IMR-90 (cell line): Measurements from ENCODE around the gene KAZN. TPM values are rescaled to one million over a fixed set of nuclear protein-coding genes. Genes with fewer than 3 reads are reported as not detected.

Experiments
- ATAC-seq: fragments of 200-7000 bp; cut with Tn5 transposase; 2 replicates; pipeline ENCODE4 v1.9.1; 2020; ENCODE audit warnings: low read depth, mild to moderate bottlenecking, moderate library complexity
- BruUV-seq: library from RNA; stranded (reverse); fragments of 400-500 nt; replicated peaks from 2 replicates; lab custom pipeline; 2021; lab: Mats Ljungman, UMichigan
- CTCF ChIA-PET: fragments of 300-600 bp; formaldehyde crosslinking; extraction: SDS; loops from one replicate; lab custom pipeline; 2021; ENCODE audit warnings: antibody characterized with exemption; lab: Yijun Ruan, JAX
- POLR2A ChIA-PET: fragments of 300-600 bp; sonication (Branson Sonifier 250); formaldehyde crosslinking; loops from one replicate; lab custom pipeline; 2022; ENCODE audit warnings: antibody characterized with exemption; ENCODE audit not compliant: unreplicated experiment; lab: Charles Lee
- DNase-seq: peaks from one replicate; pipeline ENCODE4 v3.0.0; 2013
- H2AFZ ChIP-seq: replicated peaks from 2 replicates; pipeline ENCODE3; 2013; ENCODE audit warnings: low read length, mild to moderate bottlenecking; ENCODE audit not compliant: poor library complexity
- H2AK5ac ChIP-seq: 2 replicates; pipeline ENCODE4 v1.6.1; 2013; ENCODE audit warnings: low read depth, low read length, inconsistent platforms
- H2AK9ac ChIP-seq: replicated peaks from 2 replicates; pipeline ENCODE3; 2013; ENCODE audit warnings: mild to moderate bottlenecking, low read depth, low read length, moderate library complexity; ENCODE audit not compliant: poor library complexity
- H2BK120ac ChIP-seq: 2 replicates; pipeline ENCODE4 v1.6.1; 2013; ENCODE audit warnings: low read depth, low read length, inconsistent platforms
- H2BK15ac ChIP-seq: 3 replicates; pipeline ENCODE4 v1.6.1; 2013; ENCODE audit warnings: low read depth, low read length, inconsistent platforms
- H2BK20ac ChIP-seq: 2 replicates; pipeline ENCODE4 v1.6.1; 2013; ENCODE audit warnings: low read depth, mild to moderate bottlenecking, inconsistent platforms, low read length, moderate library complexity
- H2BK5ac ChIP-seq: 2 replicates; pipeline ENCODE4 v1.6.1; 2013; ENCODE audit warnings: mild to moderate bottlenecking, low read depth, low read length, inconsistent platforms; ENCODE audit not compliant: poor library complexity, severe bottlenecking
- H3K14ac ChIP-seq: replicated peaks from 2 replicates; pipeline ENCODE4 v1.6.1; 2013; ENCODE audit warnings: low read depth, low read length, inconsistent platforms
- H3K18ac ChIP-seq: 2 replicates; pipeline ENCODE4 v1.6.1; 2013; ENCODE audit warnings: low read depth, low read length, control low read depth
- H3K23ac ChIP-seq: 2 replicates; pipeline ENCODE4 v1.6.1; 2013; ENCODE audit warnings: low read depth, low read length, inconsistent platforms
- H3K27ac ChIP-seq: 2 replicates; pipeline ENCODE4 v1.5.1; 2013; ENCODE audit warnings: mild to moderate bottlenecking, control low read depth, low read length; ENCODE audit not compliant: insufficient read depth
- H3K27me3 ChIP-seq: 2 replicates; pipeline ENCODE4 v1.6.1; 2013; ENCODE audit warnings: low read length; ENCODE audit not compliant: control insufficient read depth, insufficient read depth
- H3K36me3 ChIP-seq: 2 replicates; pipeline ENCODE4 v1.6.1; 2013; ENCODE audit warnings: low read length, mixed read lengths; ENCODE audit not compliant: control insufficient read depth, insufficient read depth
- H3K4ac ChIP-seq: 2 replicates; pipeline ENCODE4 v1.6.1; 2013; ENCODE audit warnings: low read depth, low read length, inconsistent platforms
- H3K4me1 ChIP-seq: 2 replicates; pipeline ENCODE4 v1.6.1; 2013; ENCODE audit warnings: low read length, mixed read lengths; ENCODE audit not compliant: control insufficient read depth, insufficient read depth
- H3K4me2 ChIP-seq: 2 replicates; pipeline ENCODE4 v1.6.1; 2013; ENCODE audit warnings: low read depth, mild to moderate bottlenecking, control low read depth, low read length, moderate library complexity
- H3K4me3 ChIP-seq: 2 replicates; pipeline ENCODE4 v1.5.1; 2013; ENCODE audit warnings: low read depth, mild to moderate bottlenecking, control low read depth, low read length, moderate library complexity; ENCODE audit not compliant: insufficient read depth
- H3K56ac ChIP-seq: 2 replicates; pipeline ENCODE4 v1.6.1; 2013; ENCODE audit warnings: low read length, inconsistent platforms; ENCODE audit not compliant: insufficient read depth; ENCODE audit errors: extremely low read depth
- H3K79me1 ChIP-seq, 2 experiments: 2 replicates each; pipeline ENCODE4 v1.6.1; 2013; ENCODE audit warnings: low read length in 2 of 2, inconsistent platforms in 1 of 2, low read depth in 1 of 2
- H3K9ac ChIP-seq: 2 replicates; pipeline ENCODE4 v1.6.1; 2013; ENCODE audit warnings: low read depth, low read length, control low read depth
- H3K9me1 ChIP-seq: 2 replicates; pipeline ENCODE4 v1.6.1; 2013; ENCODE audit warnings: low read length, inconsistent platforms; ENCODE audit not compliant: insufficient read depth
- H3K9me3 ChIP-seq: 2 replicates; pipeline ENCODE4 v1.6.1; 2013; ENCODE audit warnings: low read length; ENCODE audit not compliant: control insufficient read depth, insufficient read depth
- H4K20me1 ChIP-seq: 2 replicates; pipeline ENCODE4 v1.6.1; 2013; ENCODE audit warnings: low read length, inconsistent platforms; ENCODE audit not compliant: insufficient read depth
- H4K5ac ChIP-seq: 2 replicates; pipeline ENCODE4 v1.6.1; 2013; ENCODE audit warnings: mild to moderate bottlenecking, low read depth, low read length, control low read depth
- H4K8ac ChIP-seq, 2 experiments: 2 replicates each; pipeline ENCODE4 v1.6.1; 2013; ENCODE audit warnings: low read depth in 2 of 2, low read length in 2 of 2, control low read depth in 1 of 2, inconsistent platforms in 1 of 2
- H4K91ac ChIP-seq: 2 replicates; pipeline ENCODE4 v1.6.1; 2013; ENCODE audit warnings: low read depth, low read length, inconsistent platforms; ENCODE audit not compliant: insufficient read depth
- POLR2A ChIP-seq: IDR thresholded peaks from 2 replicates; pipeline ENCODE4 v1.6.1; 2012; ENCODE audit warnings: mild to moderate bottlenecking, low read depth, low read length
- WGBS, 2 experiments: methylation state at CpG; one replicate each; pipeline versions ENCODE4 v1.1.5 to v1.1.7; 2013; ENCODE audit warnings: missing lambda C conversion rate in 2 of 2; ENCODE audit not compliant: insufficient read length in 1 of 2; ENCODE audit errors: extremely low coverage in 2 of 2; 5-methylcytosine and 5-hydroxymethylcytosine counted together
- dilution Hi-C: fragments of 300-500 bp; cut with HindIII; formaldehyde crosslinking; loops from one replicate; pipeline ENCODE4 v1.14.3; 2018; ENCODE audit warnings: low sequenced_read_pairs; ENCODE audit not compliant: unreplicated experiment
- in situ Hi-C: fragments of 300-500 bp; cut with MboI; formaldehyde crosslinking; loops from 3 replicates; pipeline ENCODE4 v1.14.3; 2019; ENCODE audit warnings: low sequenced_read_pairs, inconsistent platforms, mixed read lengths
- intact Hi-C: fragments of 100-400 bp; cut with micrococcal nuclease; formaldehyde crosslinking; loops from 2 replicates; pipeline ENCODE4 v1.10.0; 2022
- polyA plus RNA-seq, 3 experiments: library from polyadenylated mRNA; depleted of rRNA; stranded (reverse); fragments of >200 nt; gene quantifications; 2 replicates each; pipeline ENCODE4 v1.2.3, GENCODE V29; 2012; ENCODE audit warnings: low replicate concordance in 1 of 3
- total RNA-seq: library from RNA; depleted of rRNA; stranded (reverse); fragments of >200 nt; gene quantifications from 2 replicates; pipeline ENCODE4 v1.2.3, GENCODE V29; 2012

The KAZN gene
- total and polyA plus RNA-seq, 2 of the 4 experiments (the other 2 are of a cell fraction) = 5.2 to 10.5 TPM

- Histone ChIP-seq H2AFZ (no peak overlapping the region), H3K56ac (no peak overlapping the region), H2AK9ac (no peak overlapping the region), H2BK120ac (no peak overlapping the region), H2AK5ac (no peak overlapping the region), H4K91ac (no peak overlapping the region), H3K27ac (no peak overlapping the region), H3K4ac (no peak overlapping the region), H2BK15ac (no peak overlapping the region), H3K9ac (no peak overlapping the region), H3K18ac (no peak overlapping the region), H3K4me2 (no peak overlapping the region), H2BK20ac (no peak overlapping the region), H4K5ac (no peak overlapping the region), H3K36me3 (no peaks in the 10 kb centered on the region), H3K27me3 (no peaks in the 10 kb centered on the region; the same call in 1 of the 2 replicates), H3K4me1 (no peaks in the 10 kb centered on the region; the same call in 1 of the 2 replicates), H3K79me1 (no peaks in the 10 kb centered on the region), H3K14ac (no peak overlapping the region), H3K23ac (no peak overlapping the region), H2BK5ac (no peak overlapping the region), H3K4me3 (no peak overlapping the region), H4K20me1 (no peaks in the 10 kb centered on the region), H4K8ac (no peak overlapping the region), H3K9me1 (no peaks in the 10 kb centered on the region), H3K9me3 (peaks cover 2% of the 10 kb centered on the region; the same call in 1 of the 2 replicates)
- intact Hi-C loops (no loop called here), in situ Hi-C loops (no loop called here), dilution Hi-C loops (no loop called here)
- no peak for TF ChIP-seq POLR2A
- no peak for ATAC-seq
- WGBS, 2 experiments = 43% methylated on average over 2 of the region's 13 CpGs; no CpG with 5 or more reads in 1 of the 2 experiments
- BruUV-seq = no TSS peak
- ChIA-PET POLR2A (no interaction called here), CTCF (no interaction called here)
- no peak for DNase-seq
Observed at GRCh38 chr1:14656384-14656937, 58.0 kb downstream of the KAZN start.
